ENCODE measurements around the gene HTT.

DNA sequence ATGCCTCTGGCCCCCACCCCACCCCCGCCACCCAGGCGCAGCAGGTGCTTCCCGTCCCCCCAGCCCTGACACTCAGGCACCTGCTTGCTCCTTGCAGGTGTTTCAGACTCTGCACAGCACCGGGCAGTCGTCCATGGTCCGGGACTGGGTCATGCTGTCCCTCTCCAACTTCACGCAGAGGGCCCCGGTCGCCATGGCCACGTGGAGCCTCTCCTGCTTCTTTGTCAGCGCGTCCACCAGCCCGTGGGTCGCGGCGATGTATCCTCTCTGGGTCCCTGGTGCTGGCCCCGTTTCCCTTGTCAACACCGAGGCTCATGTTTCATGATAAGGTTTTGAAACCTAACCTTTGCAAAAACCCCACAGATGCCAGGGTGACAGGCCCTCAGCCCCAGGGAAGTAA, 164.2 kb downstream of the HTT start:
- TF ChIP-seq, protein P1, sequence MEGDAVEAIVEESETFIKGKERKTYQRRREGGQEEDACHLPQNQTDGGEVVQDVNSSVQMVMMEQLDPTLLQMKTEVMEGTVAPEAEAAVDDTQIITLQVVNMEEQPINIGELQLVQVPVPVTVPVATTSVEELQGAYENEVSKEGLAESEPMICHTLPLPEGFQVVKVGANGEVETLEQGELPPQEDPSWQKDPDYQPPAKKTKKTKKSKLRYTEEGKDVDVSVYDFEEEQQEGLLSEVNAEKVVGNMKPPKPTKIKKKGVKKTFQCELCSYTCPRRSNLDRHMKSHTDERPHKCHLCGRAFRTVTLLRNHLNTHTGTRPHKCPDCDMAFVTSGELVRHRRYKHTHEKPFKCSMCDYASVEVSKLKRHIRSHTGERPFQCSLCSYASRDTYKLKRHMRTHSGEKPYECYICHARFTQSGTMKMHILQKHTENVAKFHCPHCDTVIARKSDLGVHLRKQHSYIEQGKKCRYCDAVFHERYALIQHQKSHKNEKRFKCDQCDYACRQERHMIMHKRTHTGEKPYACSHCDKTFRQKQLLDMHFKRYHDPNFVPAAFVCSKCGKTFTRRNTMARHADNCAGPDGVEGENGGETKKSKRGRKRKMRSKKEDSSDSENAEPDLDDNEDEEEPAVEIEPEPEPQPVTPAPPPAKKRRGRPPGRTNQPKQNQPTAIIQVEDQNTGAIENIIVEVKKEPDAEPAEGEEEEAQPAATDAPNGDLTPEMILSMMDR (conservative IDR thresholded peaks at IDR 0.05; ENCODE audit: low read length), result no peak
- TF ChIP-seq EZH2phosphoT487 (IDR thresholded peaks at IDR 0.05; ENCODE audit: borderline replicate concordance), result no peak

Measured in Loucy (cell line).